BLaER1 (cell line): ENCODE results near the gene GRB7.
"Not testable (repeated sequence)": the region's sequence is repeated elsewhere in the genome, so short reads cannot be mapped to it uniquely, and the experiment has no call there.

Source experiments
- H3K27ac ChIP-seq: shearing (Covaris generic); formaldehyde crosslinking; 2 replicates; pipeline ENCODE4 v1.8.1; 2022
- H3K27me3 ChIP-seq: shearing (Covaris generic); formaldehyde crosslinking; 2 replicates; pipeline ENCODE4 v1.8.1; 2022
- H3K36me3 ChIP-seq: shearing (Covaris generic); formaldehyde crosslinking; 2 replicates; pipeline ENCODE4 v1.8.1; 2022
- H3K4me1 ChIP-seq: shearing (Covaris generic); formaldehyde crosslinking; 2 replicates; pipeline ENCODE4 v1.8.1; 2022
- H3K4me2 ChIP-seq: shearing (Covaris generic); formaldehyde crosslinking; 2 replicates; pipeline ENCODE4 v1.8.1; 2022
- H3K4me3 ChIP-seq: shearing (Covaris generic); formaldehyde crosslinking; 2 replicates; pipeline ENCODE4 v1.8.1; 2022
- H3K9ac ChIP-seq: shearing (Covaris generic); formaldehyde crosslinking; 2 replicates; pipeline ENCODE4 v1.8.1; 2022
- H3K9me3 ChIP-seq: shearing (Covaris generic); formaldehyde crosslinking; 2 replicates; pipeline ENCODE4 v1.8.1; 2022
- H4K20me1 ChIP-seq: shearing (Covaris generic); formaldehyde crosslinking; 2 replicates; pipeline ENCODE4 v1.8.1; 2022
- Cebpa-rat ChIP-seq: shearing (Covaris generic); IDR thresholded peaks from 2 replicates; pipeline ENCODE4 v1.8.1; 2022

Gene GRB7

GRCh38 chr17:39706921-39707337 lies 30.8 kb upstream of the GRB7 start:
- no peak overlapping the region; the same call in 1 of the 2 replicates for H3K9ac ChIP-seq
- H3K4me3 ChIP-seq, result no peak overlapping the region
- no peaks in the 10 kb centered on the region for H3K36me3 ChIP-seq
- H3K9me3 ChIP-seq, result no peaks in the 10 kb centered on the region
- H3K27me3 ChIP-seq, result peaks cover 2% of the 10 kb centered on the region; the same call in 1 of the 2 replicates
- no peak overlapping the region for H3K27ac ChIP-seq
- no peaks in the 10 kb centered on the region for H4K20me1 ChIP-seq
- H3K4me2 ChIP-seq, result peak overlapping the region; percentile 92
- peaks cover 88% of the 10 kb centered on the region for H3K4me1 ChIP-seq
- no peak for TF ChIP-seq Cebpa-rat

- H4K20me1 ChIP-seq, result no peaks in the 10 kb centered on the region
- H3K4me3 ChIP-seq, result peak overlapping the region; percentile 32; the same call in 1 of the 2 replicates
- H3K4me2 ChIP-seq, result peak overlapping the region; percentile 92
- H3K9me3 ChIP-seq, result no peaks in the 10 kb centered on the region
- no peaks in the 10 kb centered on the region for H3K27me3 ChIP-seq
- peak overlapping the region; percentile 62 for H3K9ac ChIP-seq
- no peaks in the 10 kb centered on the region for H3K36me3 ChIP-seq
- H3K4me1 ChIP-seq, result peaks cover 87% of the 10 kb centered on the region
- no peak for TF ChIP-seq Cebpa-rat
- H3K27ac ChIP-seq, result peak overlapping the region; percentile 77
Observed at GRCh38 chr17:39709319-39709997, 28.3 kb upstream of the GRB7 start.

GRCh38 chr17:39709998-39710964 lies 27.5 kb upstream of the GRB7 start:
- H3K27ac ChIP-seq, result peak overlapping the region; percentile 77
- H3K27me3 ChIP-seq, result no peaks in the 10 kb centered on the region
- TF ChIP-seq Cebpa-rat, result no peak
- H3K4me1 ChIP-seq, result peaks cover 78% of the 10 kb centered on the region
- peak overlapping the region; percentile 62 for H3K9ac ChIP-seq
- H4K20me1 ChIP-seq, result no peaks in the 10 kb centered on the region
- no peaks in the 10 kb centered on the region for H3K36me3 ChIP-seq
- peak overlapping the region; percentile 92 for H3K4me2 ChIP-seq
- no peaks in the 10 kb centered on the region for H3K9me3 ChIP-seq
- peak overlapping the region; percentile 32; the same call in 1 of the 2 replicates for H3K4me3 ChIP-seq

- not testable (repeated sequence) for H3K36me3 ChIP-seq, H3K27ac ChIP-seq, H3K9ac ChIP-seq, H3K4me3 ChIP-seq, H4K20me1 ChIP-seq, H3K27me3 ChIP-seq, H3K9me3 ChIP-seq
- Histone ChIP-seq H3K4me2 (peak overlapping the region; percentile 92), H3K4me1 (peaks cover 74% of the 10 kb centered on the region)
Observed at GRCh38 chr17:39711071-39711470, 26.7 kb upstream of the GRB7 start.

- Histone ChIP-seq H3K4me3 (no peak overlapping the region), H3K4me1 (peaks cover 74% of the 10 kb centered on the region), H3K36me3 (no peaks in the 10 kb centered on the region), H3K9me3 (no peaks in the 10 kb centered on the region), H3K9ac (no peak overlapping the region), H3K27ac (no peak overlapping the region), H3K4me2 (peak overlapping the region; percentile 92), H4K20me1 (no peaks in the 10 kb centered on the region), H3K27me3 (no peaks in the 10 kb centered on the region)
- no peak for TF ChIP-seq Cebpa-rat
Observed at GRCh38 chr17:39711851-39712250, 25.9 kb upstream of the GRB7 start.

GRCh38 chr17:39714234-39714633 lies 23.5 kb upstream of the GRB7 start:
- TF ChIP-seq Cebpa-rat, result no peak
- Histone ChIP-seq H3K4me1 (peaks cover 64% of the 10 kb centered on the region), H3K36me3 (no peaks in the 10 kb centered on the region)

GRCh38 chr17:39715375-39716072 lies 22.2 kb upstream of the GRB7 start:
- Histone ChIP-seq H3K27ac (no peak overlapping the region), H3K36me3 (no peaks in the 10 kb centered on the region), H3K4me3 (no peak overlapping the region), H3K27me3 (no peaks in the 10 kb centered on the region), H3K9ac (no peak overlapping the region), H4K20me1 (no peaks in the 10 kb centered on the region), H3K4me2 (no peak overlapping the region), H3K4me1 (peaks cover 51% of the 10 kb centered on the region), H3K9me3 (no peaks in the 10 kb centered on the region)
- no peak for TF ChIP-seq Cebpa-rat

More at GRCh38 chr17:39714234-39714633, 23.5 kb upstream of the GRB7 start:
- H4K20me1 ChIP-seq, result no peaks in the 10 kb centered on the region
- H3K9ac ChIP-seq, result no peak overlapping the region
- H3K9me3 ChIP-seq, result no peaks in the 10 kb centered on the region
- H3K4me3 ChIP-seq, result no peak overlapping the region
- no peak overlapping the region for H3K27ac ChIP-seq
- H3K27me3 ChIP-seq, result no peaks in the 10 kb centered on the region
- H3K4me2 ChIP-seq, result no peak overlapping the region

- H3K9ac ChIP-seq, result peak overlapping the region; percentile 45; the same call in 1 of the 2 replicates
- H3K27me3 ChIP-seq, result no peaks in the 10 kb centered on the region
- H3K4me3 ChIP-seq, result no peak overlapping the region
- H4K20me1 ChIP-seq, result no peaks in the 10 kb centered on the region
- H3K27ac ChIP-seq, result peak overlapping the region; percentile 31; the same call in 1 of the 2 replicates
- no peaks in the 10 kb centered on the region for H3K9me3 ChIP-seq
- peaks cover 43% of the 10 kb centered on the region for H3K4me1 ChIP-seq
- no peaks in the 10 kb centered on the region for H3K36me3 ChIP-seq
- no peak for TF ChIP-seq Cebpa-rat
- H3K4me2 ChIP-seq, result peak overlapping the region; percentile 44
Observed at GRCh38 chr17:39716073-39716818, 21.5 kb upstream of the GRB7 start.
